Renal cortex interstitium (tissue), 11 donors: ENCODE results near the gene PLEKHH1. TPM values are rescaled to one million over a fixed set of nuclear protein-coding genes. Genes with fewer than 3 reads are reported as not detected.

ENCODE experiments used
- DNase-seq, 11 donors: peaks; one replicate each; pipeline ENCODE4 v3.0.0-alpha.2; 2013; ENCODE audit warnings: low read depth in 9 of 11, low spot score in 4 of 11; ENCODE audit errors: extremely low read depth in 1 of 11
- polyA plus RNA-seq, 3 donors: library from polyadenylated mRNA; unstranded; fragments of 120-200 nt; gene quantifications; one replicate each; pipeline ENCODE4 v1.2.1, GENCODE V29; 2013; ENCODE audit not compliant: insufficient read length in 3 of 3

The PLEKHH1 gene
- polyA plus RNA-seq, 3 donors, result 43.9 to 75.3 (median 51.7) TPM

DNA sequence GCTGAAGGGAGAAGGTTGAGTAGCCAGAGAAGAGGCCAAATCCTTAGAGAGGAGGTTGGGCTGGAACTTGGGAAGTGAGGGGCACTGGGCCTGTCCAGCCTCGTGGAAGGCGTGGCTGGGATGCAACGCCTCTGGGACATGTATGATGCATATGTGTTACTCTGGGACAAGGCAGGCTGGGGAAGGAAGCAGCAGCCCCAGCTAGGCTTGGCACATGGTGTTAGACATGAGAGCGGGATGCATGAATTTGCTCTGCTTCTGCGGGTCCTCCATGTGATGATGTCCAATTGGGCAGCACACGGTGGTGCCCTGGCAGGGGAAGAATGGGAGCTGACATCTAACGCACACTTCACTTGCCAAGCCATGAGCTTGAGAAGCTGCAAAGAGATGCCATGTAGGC lies 21.3 kb downstream of the PLEKHH1 start:
- no peak for DNase-seq

DNA sequence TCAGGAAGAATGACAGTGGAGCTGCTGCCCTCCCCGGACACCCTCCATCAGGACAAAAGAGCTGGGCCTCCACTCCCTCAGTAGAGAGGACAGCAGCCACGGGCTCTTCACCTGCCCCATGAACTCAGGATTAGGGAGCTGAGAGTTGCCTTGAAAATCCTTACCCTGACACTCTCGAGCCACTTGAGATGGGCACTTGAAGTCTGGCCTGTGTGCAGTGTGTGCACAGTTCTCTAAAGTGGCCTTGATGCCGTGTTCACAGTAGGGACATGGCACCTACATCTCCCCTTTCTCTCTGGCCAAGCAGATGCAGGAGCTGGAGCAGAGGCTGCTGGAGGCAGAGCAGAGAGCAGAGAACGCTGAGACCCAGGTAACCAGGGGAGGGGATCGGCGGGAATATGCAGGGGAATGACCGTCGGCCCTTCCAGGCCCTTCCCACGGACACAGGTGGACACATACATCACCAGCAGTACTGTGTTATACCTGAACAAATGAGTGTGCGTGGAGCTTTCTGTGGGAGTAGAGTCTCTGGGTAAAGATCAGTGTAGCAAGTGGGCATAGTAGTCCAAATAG lies 22.5 kb downstream of the PLEKHH1 start:
- no peak for DNase-seq

DNA sequence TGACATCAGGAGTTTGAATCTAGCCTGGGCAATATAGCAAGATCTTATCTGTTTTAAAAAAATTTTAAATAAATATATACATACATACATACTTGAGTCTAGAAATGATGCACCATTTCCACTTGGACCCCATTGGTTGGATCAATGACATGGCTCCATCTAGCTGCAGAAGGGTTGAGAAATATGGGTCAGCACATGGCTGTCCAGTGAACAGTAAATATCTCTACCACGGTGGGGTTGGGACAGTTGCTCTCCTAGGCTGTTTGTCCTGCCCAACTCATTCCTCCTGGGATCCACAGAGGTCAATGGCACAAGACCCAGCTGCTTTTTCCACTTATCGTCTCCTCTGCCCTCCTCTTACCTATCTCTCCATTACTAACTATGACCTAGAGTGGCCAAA lies 23.6 kb downstream of the PLEKHH1 start:
- no peak for DNase-seq

DNA sequence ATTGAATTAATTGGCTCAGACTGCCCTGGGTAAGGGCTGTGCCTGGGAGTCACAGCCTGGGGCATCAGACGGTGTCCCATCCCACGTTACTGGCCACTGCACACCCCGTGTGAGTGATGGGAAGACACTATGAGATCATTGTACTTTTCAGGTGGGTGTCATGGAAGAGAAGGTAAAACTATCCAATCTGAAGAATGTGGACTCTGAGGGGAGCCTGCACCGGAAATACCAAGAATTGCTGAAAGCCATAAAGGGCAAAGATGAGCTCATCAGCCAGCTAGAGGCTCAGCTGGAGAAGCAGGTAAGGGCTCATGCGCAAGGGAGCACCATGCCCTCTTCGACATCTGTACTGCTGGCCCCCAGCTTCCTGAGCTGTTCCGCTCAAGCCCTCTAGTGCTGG lies 24.0 kb downstream of the PLEKHH1 start:
- DNase-seq, result no peak

DNA sequence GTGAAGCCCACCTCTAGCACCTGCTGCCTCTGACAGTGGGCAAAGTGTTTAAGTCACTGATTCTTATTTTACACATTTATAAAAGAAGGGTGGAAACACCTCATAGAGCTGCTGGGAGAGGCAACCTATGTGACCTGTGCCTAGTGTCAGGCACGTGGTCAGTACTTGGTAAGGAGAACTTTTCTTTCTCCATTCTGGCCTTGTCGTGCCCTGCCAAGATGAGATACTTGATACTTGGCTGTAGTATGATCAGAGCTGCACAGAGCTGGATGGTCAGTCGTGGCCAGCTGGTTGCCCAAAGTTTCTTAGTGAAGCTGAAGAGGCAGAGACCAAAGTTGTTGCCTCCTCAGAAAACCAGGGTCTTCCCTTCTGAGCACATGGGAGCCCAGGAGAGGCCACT lies 24.6 kb downstream of the PLEKHH1 start:
- DNase-seq, result no peak

DNA sequence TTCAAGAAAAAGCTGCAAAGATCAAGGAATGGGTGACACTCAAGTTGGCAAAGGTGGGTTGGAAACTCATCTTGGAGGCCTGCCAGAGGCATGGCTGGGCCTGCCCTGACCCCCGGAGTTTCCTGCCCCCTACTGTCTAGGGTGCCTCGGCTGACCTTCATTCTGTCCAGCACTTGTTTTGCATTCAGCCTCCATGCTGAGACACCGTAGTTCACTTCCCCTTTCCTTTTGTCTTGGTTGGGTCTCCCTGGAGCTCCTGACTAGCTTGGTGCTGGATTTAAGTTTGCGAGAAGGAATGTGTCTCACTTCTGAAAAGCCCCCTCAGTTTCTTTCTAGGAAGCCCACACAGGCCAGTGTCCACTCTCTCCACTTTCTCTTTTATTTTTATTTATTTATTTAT lies 26.5 kb downstream of the PLEKHH1 start:
- DNase-seq, result no peak

DNA sequence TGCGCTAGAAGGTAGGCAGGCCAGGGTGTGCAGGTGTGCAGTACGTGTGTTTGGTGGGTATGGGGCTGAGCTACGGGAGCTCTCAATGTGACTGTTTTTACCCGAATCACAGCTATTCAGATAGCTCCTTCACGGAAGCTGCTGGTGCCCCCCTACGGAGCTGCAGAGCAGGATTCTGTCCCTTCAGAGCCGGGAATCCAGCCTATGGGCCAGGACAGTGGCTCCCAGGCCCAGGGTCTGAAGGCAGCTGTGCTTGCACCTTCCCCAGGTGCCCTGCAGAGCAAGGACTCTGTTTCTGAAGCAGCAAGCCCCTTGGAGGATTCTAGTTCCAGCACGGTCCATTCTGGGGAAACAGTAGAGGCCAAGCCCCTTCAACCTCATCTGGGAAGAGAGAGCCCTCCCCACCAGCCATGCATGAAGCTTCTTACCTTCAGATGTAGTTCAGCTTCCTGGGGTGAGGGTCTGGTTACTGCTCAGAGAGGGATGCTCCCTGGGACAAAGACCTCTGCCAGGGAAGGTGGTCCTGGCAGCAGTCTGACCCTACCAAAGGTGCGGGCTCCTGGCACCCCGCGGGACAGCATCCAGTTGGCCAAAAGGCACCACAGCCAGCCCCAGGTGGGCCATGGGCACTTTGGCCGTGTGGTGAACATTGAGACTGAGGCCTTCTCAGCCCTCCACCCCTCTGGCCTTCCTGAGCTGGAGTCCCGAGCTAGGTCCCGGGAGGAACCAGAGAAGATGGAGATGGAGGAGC lies 29.1 kb downstream of the PLEKHH1 start:
- DNase-seq, result no peak

DNA sequence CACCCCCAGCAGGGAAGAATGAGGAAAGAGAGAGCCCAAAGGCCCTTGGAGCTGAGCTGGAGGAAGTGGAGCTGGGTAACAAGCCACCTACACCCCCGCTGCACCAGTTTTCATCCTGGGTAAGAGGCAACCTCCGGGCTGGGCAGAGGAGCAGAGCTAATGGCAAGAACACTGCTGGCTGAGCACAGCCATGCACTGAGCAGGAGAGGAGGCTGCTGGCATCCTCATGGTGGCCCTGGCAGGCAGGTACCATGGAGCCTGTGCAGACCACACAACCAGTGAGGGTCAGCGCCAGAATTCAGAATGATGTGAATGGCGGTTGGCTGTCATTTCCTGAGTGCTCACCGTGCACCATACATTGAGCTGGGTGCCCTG lies 29.7 kb downstream of the PLEKHH1 start:
- DNase-seq, result no peak

DNA sequence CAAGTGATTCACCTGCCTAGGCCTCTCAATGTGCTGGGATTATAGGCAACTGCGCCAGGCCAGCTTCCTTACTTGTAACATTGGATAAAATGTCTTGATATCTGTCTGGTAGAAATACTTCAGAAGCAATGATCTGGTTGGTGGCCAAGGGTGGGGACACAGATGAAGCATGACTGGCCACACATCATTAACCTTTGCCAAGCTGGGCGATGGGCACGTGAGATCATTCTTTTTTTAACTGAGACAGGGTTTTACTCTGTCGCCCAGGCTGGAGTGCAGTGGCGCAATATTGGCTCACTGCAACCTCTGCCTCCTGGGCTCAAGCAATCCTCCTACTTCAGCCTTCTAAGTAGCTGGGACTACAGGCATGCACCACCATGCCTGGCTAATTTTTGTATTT lies 31.1 kb downstream of the PLEKHH1 start:
- no peak for DNase-seq

DNA sequence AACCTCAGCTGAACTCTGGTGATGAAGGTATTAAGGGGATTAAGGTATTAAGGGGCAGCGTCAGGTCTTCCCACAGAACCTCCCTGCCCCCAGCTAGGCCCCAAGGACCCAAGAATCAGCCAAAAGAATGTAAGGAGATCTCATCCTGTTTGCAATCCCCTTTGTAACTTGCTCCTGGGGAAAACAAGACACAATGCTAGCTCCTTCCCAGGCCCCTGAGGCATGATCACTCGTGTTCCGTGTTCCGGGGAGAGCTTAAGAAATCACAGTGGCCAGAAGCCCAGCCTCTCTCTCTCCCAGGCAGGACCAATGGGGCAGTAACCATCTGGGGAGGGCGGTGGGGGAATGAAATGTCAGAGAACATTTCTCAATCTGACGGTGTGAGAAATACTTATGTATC lies 33.8 kb downstream of the PLEKHH1 start:
- DNase-seq, result no peak

DNA sequence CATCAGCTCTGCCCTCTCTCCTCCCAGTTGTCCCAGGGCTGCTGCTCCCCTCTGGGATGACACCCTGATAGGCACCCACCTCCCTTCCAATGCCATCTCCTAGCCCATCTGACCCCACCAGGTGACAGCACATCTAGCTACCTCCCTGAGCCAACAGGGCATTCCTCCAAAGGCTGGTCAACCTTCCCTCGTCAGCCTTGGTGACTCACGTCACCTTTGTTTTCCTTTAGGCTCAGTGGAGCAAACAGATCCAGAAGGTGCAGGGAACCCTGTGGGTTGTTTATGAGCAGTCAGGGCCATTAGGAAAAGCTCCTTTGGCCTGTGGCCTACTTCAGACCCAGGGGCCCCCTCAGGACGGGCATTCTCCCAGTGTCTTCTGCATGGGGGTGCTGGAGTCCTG lies 34.6 kb downstream of the PLEKHH1 start:
- no peak for DNase-seq

DNA sequence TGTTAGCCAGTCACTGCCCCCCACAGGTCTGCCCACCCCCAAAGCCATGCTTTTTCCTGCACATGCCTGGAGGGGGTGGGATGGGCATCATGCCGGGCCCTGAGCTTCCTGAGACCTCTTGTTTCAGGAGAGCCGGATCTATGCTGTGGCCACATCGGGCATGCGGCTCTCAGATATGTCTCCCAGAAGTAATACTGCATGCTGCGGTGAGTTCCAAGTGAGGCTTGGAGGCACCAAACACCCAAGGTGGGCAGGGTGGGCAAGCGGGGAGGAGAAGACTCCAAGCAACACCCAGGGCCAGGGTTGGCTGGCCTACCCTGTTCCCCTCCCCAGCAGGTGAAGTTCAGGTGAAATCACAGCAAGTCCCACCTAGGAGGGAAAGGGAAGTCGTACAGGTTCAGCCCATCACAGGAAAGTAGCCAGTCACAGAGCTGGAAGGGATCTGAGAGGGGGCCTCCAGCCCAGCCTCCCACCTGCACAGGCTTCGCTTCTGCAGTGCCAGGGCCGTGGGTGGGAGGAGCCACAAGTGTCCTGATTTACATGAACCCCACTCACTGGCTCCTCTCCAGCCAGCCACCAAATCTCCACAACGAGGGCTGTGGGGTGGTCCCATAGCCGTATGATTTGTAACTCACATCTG lies 36.0 kb downstream of the PLEKHH1 start:
- peak in 1 of 11 donors; percentile 28 for DNase-seq

DNA sequence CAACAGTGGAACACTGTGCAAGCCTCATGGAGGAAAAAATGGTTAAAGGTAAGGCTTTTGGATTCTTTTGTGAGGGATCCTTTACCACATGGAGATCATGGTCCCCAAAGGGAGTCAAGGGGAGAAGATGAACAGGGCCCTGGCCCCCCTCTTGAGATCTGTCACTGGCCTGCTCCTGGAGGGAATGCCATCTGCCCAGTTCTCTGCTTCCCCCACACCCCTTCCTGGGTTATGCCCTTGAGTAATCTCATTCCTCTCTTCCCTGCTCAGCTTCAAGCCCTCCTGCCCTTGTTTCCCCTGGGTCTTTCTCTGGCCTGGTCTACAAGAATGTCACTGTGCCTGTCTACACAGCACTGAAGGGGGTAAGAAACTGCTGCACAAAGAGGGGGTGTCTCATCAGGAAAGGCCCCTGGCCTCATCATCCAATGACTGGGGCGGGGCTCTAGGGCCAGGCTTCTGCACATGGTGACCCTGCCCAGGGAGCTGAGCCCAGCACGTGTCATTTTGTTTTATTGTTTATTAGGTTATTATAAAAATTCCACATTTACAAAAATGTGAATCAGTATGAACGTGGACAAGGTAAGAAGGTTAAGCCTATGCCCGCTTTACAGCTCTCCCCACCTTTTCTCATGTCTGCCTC lies 36.7 kb downstream of the PLEKHH1 start:
- DNase-seq, result no peak

DNA sequence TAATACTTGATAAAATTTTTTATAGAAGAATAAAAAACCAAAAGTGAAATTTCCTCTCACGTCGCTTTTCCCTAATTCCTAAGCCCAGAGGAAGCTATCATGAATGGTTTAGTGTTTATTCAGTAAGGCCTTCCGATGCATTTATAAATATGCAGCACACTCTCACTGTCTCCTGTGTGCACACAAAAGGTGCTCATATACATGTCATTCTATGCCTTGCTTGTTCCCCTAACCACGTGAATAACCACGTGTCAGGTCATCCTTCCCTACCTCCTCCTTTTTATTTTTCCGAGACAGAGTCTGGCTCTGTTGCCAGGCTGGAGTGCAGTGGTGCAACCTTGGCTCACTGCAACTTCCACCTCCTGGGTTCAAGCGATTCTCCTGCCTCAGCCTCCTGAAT lies 37.4 kb downstream of the PLEKHH1 start:
- no peak for DNase-seq

DNA sequence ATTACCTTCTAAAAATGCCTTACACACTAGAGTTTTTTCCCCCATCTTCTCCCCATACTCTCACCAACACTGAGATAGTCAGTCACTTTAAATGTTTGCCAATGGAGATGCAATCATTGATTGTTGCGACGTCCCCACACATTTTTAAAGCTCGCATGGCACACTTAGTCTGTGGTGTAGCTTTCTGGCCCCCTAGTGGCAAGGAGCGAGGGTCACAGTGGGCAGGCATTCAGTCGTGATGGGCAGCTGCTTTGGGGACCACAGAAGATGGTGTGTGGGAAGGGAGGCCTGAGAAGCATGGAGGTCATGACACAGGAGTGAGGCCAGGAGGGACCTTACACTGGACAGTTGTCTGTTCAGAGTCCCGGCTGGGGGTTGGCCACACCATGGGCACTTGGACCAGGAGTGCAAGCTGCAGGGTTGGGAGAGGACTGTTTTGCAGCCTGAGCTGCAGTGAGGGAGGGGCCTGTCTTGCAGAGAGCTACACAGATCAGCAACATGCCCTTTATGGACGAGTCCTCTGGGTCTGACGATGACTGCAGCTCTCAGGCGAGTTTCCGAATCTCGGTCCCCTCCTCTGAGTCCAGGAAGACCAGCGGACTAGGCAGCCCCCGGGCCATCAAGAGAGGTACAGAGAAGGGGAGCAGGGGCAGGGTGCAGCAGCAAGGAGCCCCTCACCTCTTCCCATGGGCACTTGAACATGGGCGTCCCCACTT lies 38.3 kb downstream of the PLEKHH1 start:
- DNase-seq, result peak in 6 of 11 donors; percentile 21 to 51 (median 44)

DNA sequence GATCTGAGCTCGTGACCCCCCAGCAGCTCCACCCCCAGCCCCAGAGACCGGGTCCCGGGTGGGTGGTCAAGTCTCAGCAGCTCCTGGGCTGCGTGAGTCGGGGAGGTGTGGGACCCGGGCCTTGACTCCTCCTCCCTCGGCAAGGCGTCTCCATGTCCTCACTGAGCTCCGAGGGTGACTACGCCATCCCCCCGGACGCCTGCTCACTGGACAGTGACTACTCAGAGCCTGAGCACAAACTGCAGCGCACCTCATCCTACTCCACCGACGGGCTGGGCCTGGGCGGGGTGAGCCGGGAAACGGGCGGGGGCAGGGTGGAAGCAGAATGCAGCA lies 38.9 kb downstream of the PLEKHH1 start:
- DNase-seq, result no peak

DNA sequence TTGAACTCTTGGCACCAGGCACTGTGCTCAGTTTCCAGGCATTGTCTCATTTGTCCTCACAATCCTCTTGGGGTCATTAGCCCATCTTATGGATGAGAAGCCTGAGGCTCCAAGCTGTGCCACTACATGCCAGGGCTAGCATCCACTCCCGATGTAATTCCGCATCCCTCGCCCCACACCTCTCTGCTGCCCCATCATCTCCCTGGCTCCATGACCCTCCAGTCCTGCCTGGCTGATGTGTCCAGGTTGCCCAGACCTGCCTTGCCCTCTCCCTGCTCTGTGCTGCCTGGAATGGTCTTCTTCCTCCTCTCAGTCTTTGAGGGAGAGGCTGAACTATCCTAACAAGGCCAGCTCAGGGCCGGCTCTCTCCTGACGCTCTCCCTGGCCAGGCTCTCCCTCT lies 39.5 kb downstream of the PLEKHH1 start:
- DNase-seq, result no peak

DNA sequence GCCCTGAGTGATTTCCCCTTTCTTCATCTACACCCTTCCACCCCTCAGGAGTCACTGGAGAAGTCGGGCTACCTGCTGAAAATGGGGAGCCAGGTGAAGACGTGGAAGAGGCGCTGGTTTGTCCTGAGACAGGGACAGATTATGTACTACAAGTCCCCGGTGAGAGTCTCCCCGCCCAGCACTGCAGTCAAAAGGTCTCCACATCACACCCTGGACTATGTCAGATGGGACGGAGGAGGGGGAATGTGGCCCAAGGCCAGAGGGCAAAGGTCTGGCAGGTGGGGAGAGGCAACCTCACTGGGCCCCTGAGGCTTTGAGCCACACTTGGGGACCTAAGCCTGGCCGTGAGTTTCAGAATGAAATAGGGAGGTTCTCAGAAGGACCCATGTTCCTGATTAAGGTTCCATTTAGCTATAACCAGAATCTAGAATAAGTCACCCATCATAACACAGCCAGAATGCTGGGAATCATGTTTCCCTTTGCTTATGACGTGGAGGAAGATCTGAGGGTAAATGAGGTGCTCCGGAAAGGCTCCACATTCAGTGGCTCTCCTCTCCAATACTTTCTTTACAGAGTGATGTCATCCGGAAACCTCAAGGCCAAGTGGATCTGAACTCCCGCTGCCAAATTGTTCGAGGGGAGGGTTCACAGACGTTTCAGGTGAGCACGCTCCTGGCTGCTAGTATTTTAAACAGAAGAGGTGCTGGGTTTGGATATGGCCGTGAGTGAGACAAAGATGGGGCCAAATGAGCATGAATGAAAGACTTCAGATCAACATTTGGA lies 40.3 kb downstream of the PLEKHH1 start:
- DNase-seq, result no peak

DNA sequence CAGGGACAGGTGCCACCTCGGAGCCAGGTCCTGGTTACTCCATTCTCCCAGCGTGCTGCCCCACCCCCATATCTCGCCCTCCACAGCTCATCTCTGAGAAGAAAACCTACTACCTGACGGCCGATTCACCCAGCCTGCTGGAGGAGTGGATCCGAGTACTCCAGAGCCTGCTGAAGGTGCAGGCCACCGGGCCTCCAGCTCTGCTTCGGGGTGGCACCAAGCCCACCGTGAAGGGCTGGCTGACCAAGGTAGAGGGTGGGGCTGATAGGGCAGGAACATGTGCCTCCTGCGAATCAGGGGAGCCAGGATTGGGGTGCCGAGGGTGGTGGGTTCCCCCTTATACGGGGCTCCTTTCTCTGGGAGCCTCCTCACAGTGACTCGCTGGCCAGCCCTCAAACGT lies 41.1 kb downstream of the PLEKHH1 start:
- DNase-seq, result no peak
